K562 (cell line): ENCODE data around the gene TRIO.

ENCODE experiments used
- EZH2 ChIP-seq: IDR thresholded peaks from 2 replicates; pipeline ENCODE4 v1.6.1; 2012; ENCODE audit warnings: low read depth, mild to moderate bottlenecking, inconsistent platforms, low read length, borderline replicate concordance
- FOS ChIP-seq: IDR thresholded peaks from 3 replicates; pipeline ENCODE4 v1.6.1; 2011; ENCODE audit not compliant: insufficient read length; ENCODE audit errors: extremely low read depth
- KDM1A ChIP-seq, 2 experiments: fragments of 450-650 bp; IDR thresholded peaks; 2 replicates each; pipeline ENCODE4 v1.6.1; 2016; ENCODE audit warnings: mild to moderate bottlenecking in 2 of 2
- NFE2L1 ChIP-seq: fragments of 450-650 bp; IDR thresholded peaks from 2 replicates; pipeline ENCODE4 v1.6.1; 2016; ENCODE audit warnings: missing genetic modification characterization, low read depth, mild to moderate bottlenecking, missing compliant biosample characterization, moderate library complexity, borderline replicate concordance
- TAF1 ChIP-seq: IDR thresholded peaks from 2 replicates; pipeline ENCODE4 v1.6.1; 2011; ENCODE audit warnings: mild to moderate bottlenecking, low read length, moderate library complexity; ENCODE audit not compliant: insufficient read depth, control insufficient read depth, severe bottlenecking; ENCODE audit errors: extremely low read depth
- ZNF217 ChIP-seq: sonication (generic); formaldehyde crosslinking; IDR thresholded peaks from 2 replicates; pipeline ENCODE4 v1.8.0; 2022; ENCODE audit warnings: mild to moderate bottlenecking, missing genetic modification reagents
- TF ChIP-seq, protein P1 (sequence below): sonication (generic); formaldehyde crosslinking; IDR thresholded peaks from 2 replicates; pipeline ENCODE4 v1.5.0; 2020; ENCODE audit warnings: missing genetic modification reagents
- TF ChIP-seq, protein P2 (sequence below): fragments of 450-650 bp; IDR thresholded peaks from 2 replicates; pipeline ENCODE4 v1.6.1; 2018; ENCODE audit not compliant: partially characterized antibody
- TF ChIP-seq, protein P3 (sequence below), 3 experiments: IDR thresholded peaks in 2 of 3; conservative IDR thresholded peaks in 1 of 3; 2 replicates each; pipeline ENCODE4 v1.5.1; 2011 to 2012; ENCODE audit warnings: low read length in 3 of 3, mild to moderate bottlenecking in 3 of 3, control low read depth in 2 of 3, improper control_type of control experiment in 1 of 3, inconsistent platforms in 1 of 3, low read depth in 1 of 3, mixed read lengths in 1 of 3, moderate library complexity in 1 of 3; ENCODE audit not compliant: insufficient read depth in 2 of 3

DNA sequence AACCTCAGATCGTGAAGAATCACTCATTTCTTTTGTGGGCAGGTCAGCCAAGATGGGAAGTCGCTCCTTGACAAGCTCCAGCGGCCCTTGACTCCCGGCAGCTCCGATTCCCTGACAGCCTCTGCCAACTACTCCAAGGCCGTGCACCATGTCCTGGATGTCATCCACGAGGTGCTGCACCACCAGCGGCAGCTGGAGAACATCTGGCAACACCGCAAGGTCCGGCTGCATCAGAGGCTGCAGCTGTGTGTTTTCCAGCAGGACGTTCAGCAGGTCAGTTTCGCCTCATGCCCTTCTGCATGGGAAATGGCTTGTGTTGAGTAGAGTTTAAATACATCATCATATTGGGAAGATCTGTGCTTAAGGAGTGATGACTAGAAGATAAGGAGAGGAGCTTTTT lies 173.3 kb downstream of the TRIO start:
- TF ChIP-seq, protein P1, sequence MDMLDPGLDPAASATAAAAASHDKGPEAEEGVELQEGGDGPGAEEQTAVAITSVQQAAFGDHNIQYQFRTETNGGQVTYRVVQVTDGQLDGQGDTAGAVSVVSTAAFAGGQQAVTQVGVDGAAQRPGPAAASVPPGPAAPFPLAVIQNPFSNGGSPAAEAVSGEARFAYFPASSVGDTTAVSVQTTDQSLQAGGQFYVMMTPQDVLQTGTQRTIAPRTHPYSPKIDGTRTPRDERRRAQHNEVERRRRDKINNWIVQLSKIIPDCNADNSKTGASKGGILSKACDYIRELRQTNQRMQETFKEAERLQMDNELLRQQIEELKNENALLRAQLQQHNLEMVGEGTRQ (CRISPR knock-in tag), result no peak
- no peak for TF ChIP-seq EZH2
- TF ChIP-seq ZNF217, result no peak
- TF ChIP-seq, protein P2, sequence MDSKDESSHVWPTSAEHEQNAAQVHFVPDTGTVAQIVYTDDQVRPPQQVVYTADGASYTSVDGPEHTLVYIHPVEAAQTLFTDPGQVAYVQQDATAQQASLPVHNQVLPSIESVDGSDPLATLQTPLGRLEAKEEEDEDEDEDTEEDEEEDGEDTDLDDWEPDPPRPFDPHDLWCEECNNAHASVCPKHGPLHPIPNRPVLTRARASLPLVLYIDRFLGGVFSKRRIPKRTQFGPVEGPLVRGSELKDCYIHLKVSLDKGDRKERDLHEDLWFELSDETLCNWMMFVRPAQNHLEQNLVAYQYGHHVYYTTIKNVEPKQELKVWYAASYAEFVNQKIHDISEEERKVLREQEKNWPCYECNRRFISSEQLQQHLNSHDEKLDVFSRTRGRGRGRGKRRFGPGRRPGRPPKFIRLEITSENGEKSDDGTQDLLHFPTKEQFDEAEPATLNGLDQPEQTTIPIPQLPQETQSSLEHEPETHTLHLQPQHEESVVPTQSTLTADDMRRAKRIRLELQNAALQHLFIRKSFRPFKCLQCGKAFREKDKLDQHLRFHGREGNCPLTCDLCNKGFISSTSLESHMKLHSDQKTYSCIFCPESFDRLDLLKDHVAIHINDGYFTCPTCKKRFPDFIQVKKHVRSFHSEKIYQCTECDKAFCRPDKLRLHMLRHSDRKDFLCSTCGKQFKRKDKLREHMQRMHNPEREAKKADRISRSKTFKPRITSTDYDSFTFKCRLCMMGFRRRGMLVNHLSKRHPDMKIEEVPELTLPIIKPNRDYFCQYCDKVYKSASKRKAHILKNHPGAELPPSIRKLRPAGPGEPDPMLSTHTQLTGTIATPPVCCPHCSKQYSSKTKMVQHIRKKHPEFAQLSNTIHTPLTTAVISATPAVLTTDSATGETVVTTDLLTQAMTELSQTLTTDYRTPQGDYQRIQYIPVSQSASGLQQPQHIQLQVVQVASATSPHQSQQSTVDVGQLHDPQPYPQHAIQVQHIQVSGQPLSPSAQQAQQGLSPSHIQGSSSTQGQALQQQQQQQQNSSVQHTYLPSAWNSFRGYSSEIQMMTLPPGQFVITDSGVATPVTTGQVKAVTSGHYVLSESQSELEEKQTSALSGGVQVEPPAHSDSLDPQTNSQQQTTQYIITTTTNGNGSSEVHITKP, result no peak
- TF ChIP-seq, protein P3, sequence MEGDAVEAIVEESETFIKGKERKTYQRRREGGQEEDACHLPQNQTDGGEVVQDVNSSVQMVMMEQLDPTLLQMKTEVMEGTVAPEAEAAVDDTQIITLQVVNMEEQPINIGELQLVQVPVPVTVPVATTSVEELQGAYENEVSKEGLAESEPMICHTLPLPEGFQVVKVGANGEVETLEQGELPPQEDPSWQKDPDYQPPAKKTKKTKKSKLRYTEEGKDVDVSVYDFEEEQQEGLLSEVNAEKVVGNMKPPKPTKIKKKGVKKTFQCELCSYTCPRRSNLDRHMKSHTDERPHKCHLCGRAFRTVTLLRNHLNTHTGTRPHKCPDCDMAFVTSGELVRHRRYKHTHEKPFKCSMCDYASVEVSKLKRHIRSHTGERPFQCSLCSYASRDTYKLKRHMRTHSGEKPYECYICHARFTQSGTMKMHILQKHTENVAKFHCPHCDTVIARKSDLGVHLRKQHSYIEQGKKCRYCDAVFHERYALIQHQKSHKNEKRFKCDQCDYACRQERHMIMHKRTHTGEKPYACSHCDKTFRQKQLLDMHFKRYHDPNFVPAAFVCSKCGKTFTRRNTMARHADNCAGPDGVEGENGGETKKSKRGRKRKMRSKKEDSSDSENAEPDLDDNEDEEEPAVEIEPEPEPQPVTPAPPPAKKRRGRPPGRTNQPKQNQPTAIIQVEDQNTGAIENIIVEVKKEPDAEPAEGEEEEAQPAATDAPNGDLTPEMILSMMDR (IDR thresholded peaks at IDR 0.05 in 2 of 3, conservative IDR thresholded peaks at IDR 0.05 in 1 of 3; ENCODE audit: insufficient read depth in 2 of 3, low read depth in 1 of 3, low read length in 3 of 3), result no peak
- no peak for TF ChIP-seq KDM1A (IDR thresholded peaks at IDR 0.05)
- no peak for TF ChIP-seq FOS
- no peak for TF ChIP-seq TAF1
- TF ChIP-seq NFE2L1, result no peak
